ENCODE results near the gene DEPP1.

- TF ChIP-seq POLR2A (IDR thresholded peaks at IDR 0.05; ENCODE audit: extremely low read depth, insufficient read length) (no peak), CTCF (IDR thresholded peaks at IDR 0.05; ENCODE audit: low read depth, low read length) (no peak), MYC (IDR thresholded peaks at IDR 0.05; ENCODE audit: low read depth, low read length) (no peak)
Measured at GRCh38 chr10:44992070-44992731, 13.6 kb upstream of the DEPP1 start.
